PC-3 (cell line): ENCODE measurements around the gene SMYD3. TPM values are rescaled to one million over a fixed set of nuclear protein-coding genes. Genes with fewer than 3 reads are reported as not detected.

ENCODE experiments used
- ATAC-seq: fragments of 200-7000 bp; cut with Tn5 transposase; 2 replicates; pipeline ENCODE4 v1.9.1; 2020; ENCODE audit warnings: mild to moderate bottlenecking, moderate library complexity
- BruUV-seq: library from RNA; stranded (reverse); fragments of 400-500 nt; replicated peaks from 2 replicates; lab custom pipeline; 2021; lab: Mats Ljungman, UMichigan
- CTCF ChIA-PET: fragments of 300-600 bp; sonication (Branson Sonifier 250); formaldehyde crosslinking; loops from one replicate; lab custom pipeline; 2022; ENCODE audit warnings: antibody characterized with exemption; lab: Charles Lee
- POLR2A ChIA-PET: fragments of 300-600 bp; sonication (Branson Sonifier 250); formaldehyde crosslinking; loops from one replicate; lab custom pipeline; 2022; ENCODE audit warnings: antibody characterized with exemption; ENCODE audit not compliant: unreplicated experiment; lab: Charles Lee
- DNase-seq: peaks from one replicate; pipeline ENCODE4 v3.0.0-alpha.2; 2015
- H2AFZ ChIP-seq: fragments of 300-600 bp; sonication (generic); 2 replicates; pipeline ENCODE4 v1.6.0; 2016; ENCODE audit warnings: antibody characterized with exemption, low read length
- H3F3A ChIP-seq: fragments of 300-600 bp; sonication (generic); one replicate; pipeline ENCODE4 v1.6.0; 2017; ENCODE audit warnings: antibody characterized with exemption, low read length, control low read depth, mild to moderate bottlenecking; ENCODE audit not compliant: unreplicated experiment
- H3K27ac ChIP-seq: fragments of 300-600 bp; sonication (generic); 2 replicates; pipeline ENCODE4 v1.5.1; 2016; ENCODE audit warnings: mild to moderate bottlenecking, low read length
- H3K27me3 ChIP-seq: fragments of 300-600 bp; sonication (generic); 2 replicates; pipeline ENCODE4 v1.6.1; 2016; ENCODE audit warnings: low read length, mixed read lengths
- H3K36me3 ChIP-seq: fragments of 300-600 bp; sonication (generic); 2 replicates; pipeline ENCODE4 v1.6.1; 2016; ENCODE audit warnings: low read depth, mixed run types, low read length, mixed read lengths
- H3K4me1 ChIP-seq: fragments of 300-600 bp; sonication (generic); 2 replicates; pipeline ENCODE4 v1.5.1; 2016; ENCODE audit warnings: low read length; ENCODE audit not compliant: insufficient read depth
- H3K4me2 ChIP-seq: fragments of 300-600 bp; sonication (generic); 2 replicates; pipeline ENCODE4 v1.6.0; 2016; ENCODE audit warnings: low read length
- H3K4me3 ChIP-seq: fragments of 300-600 bp; sonication (generic); 2 replicates; pipeline ENCODE4 v1.5.1; 2016; ENCODE audit warnings: mild to moderate bottlenecking, low read length, mixed read lengths
- H3K79me2 ChIP-seq: fragments of 300-600 bp; sonication (generic); 2 replicates; pipeline ENCODE4 v1.6.1; 2017; ENCODE audit warnings: low read length, mixed read lengths
- H3K9ac ChIP-seq: fragments of 300-600 bp; sonication (generic); 2 replicates; pipeline ENCODE4 v1.6.0; 2016; ENCODE audit warnings: mild to moderate bottlenecking, low read length
- H3K9me2 ChIP-seq: fragments of 300-600 bp; sonication (generic); replicated peaks from 2 replicates; pipeline ENCODE4 v1.6.1; 2016; ENCODE audit warnings: mixed run types, low read length, mixed read lengths
- H3K9me3 ChIP-seq: fragments of 300-600 bp; sonication (generic); 2 replicates; pipeline ENCODE4 v1.6.1; 2016; ENCODE audit warnings: low read length, mixed read lengths
- H4K20me1 ChIP-seq: fragments of 300-600 bp; sonication (generic); 2 replicates; pipeline ENCODE4 v1.6.1; 2016; ENCODE audit warnings: low read length, mixed read lengths
- EZH2 ChIP-seq: fragments of 300-600 bp; sonication (generic); IDR thresholded peaks from one replicate; pipeline ENCODE4 v1.6.1; 2017; ENCODE audit warnings: antibody characterized with exemption, mild to moderate bottlenecking, low read length; ENCODE audit not compliant: unreplicated experiment
- EZH2phosphoT487 ChIP-seq: fragments of 300-600 bp; sonication (generic); IDR thresholded peaks from 2 replicates; pipeline ENCODE4 v1.6.1; 2018; ENCODE audit warnings: mild to moderate bottlenecking, antibody characterized with exemption, low read length, borderline replicate concordance
- intact Hi-C: fragments of 100-400 bp; cut with micrococcal nuclease; formaldehyde crosslinking; loops from 2 replicates; pipeline ENCODE4 v1.9.0; 2023
- total RNA-seq: library from RNA; depleted of rRNA; stranded (reverse); fragments of >200 nt; gene quantifications from 2 replicates; pipeline ENCODE4 v1.2.3, GENCODE V29; 2014
- TF ChIP-seq, protein P1 (sequence below): fragments of 300-600 bp; sonication (generic); conservative IDR thresholded peaks from 2 replicates; pipeline ENCODE4 v1.5.1; 2017; ENCODE audit warnings: antibody characterized with exemption, low read depth, mild to moderate bottlenecking, low read length

SMYD3 gene
- total RNA-seq, 1 experiment from 2014 or later: 33.0 TPM

DNA sequence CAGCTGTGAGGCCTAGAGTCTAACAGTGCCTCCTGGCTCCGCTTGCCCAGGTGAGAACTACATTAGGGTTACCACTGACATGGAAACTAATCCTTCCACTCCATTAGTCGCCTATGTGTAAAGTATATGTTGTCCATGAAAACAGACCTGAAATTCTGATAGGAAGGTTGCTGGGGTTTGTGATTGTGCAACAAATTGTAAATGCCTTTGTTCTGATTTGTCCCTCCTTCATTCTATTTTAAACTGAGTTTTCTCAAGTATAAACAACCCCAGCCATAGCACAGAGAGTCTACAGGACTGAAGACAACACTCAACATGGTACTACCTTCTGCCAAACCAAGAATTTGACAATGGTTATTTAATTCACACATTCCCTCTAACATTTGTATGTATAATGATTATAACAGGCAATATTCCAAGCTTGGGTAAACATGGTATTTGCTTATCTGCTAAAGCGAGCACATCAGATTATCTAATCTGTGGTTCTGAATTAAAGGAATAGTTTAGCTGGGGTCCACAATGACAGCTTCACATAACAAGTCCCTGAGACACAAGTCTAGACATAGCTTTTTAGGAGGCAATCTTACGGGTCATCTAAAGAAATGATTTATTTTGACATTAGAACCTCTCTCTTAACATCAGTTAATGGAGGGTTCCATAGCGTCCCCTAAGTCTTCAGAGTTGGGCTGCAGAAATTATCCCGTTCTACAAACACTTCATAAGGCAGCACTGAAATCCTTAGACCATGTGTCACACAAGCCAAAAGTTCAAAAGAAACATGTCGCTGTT, 633.0 kb downstream of the SMYD3 start:
- BruUV-seq: no TSS peak
- Histone ChIP-seq H2AFZ (no peak overlapping the region), H3K9me2 (no peaks in the 10 kb centered on the region), H4K20me1 (no peaks in the 10 kb centered on the region), H3K4me3 (no peak overlapping the region), H3K27me3 (no peaks in the 10 kb centered on the region), H3K9me3 (no peaks in the 10 kb centered on the region), H3K4me1 (no peaks in the 10 kb centered on the region), H3F3A (no peaks in the 10 kb centered on the region), H3K79me2 (no peaks in the 10 kb centered on the region), H3K36me3 (no peaks in the 10 kb centered on the region), H3K4me2 (no peak overlapping the region), H3K9ac (no peak overlapping the region), H3K27ac (no peak overlapping the region)
- DNase-seq: no peak
- ChIA-PET CTCF (no interaction called here), POLR2A (no interaction called here)
- TF ChIP-seq EZH2phosphoT487 (no peak), EZH2 (no peak)
- TF ChIP-seq, protein P1, sequence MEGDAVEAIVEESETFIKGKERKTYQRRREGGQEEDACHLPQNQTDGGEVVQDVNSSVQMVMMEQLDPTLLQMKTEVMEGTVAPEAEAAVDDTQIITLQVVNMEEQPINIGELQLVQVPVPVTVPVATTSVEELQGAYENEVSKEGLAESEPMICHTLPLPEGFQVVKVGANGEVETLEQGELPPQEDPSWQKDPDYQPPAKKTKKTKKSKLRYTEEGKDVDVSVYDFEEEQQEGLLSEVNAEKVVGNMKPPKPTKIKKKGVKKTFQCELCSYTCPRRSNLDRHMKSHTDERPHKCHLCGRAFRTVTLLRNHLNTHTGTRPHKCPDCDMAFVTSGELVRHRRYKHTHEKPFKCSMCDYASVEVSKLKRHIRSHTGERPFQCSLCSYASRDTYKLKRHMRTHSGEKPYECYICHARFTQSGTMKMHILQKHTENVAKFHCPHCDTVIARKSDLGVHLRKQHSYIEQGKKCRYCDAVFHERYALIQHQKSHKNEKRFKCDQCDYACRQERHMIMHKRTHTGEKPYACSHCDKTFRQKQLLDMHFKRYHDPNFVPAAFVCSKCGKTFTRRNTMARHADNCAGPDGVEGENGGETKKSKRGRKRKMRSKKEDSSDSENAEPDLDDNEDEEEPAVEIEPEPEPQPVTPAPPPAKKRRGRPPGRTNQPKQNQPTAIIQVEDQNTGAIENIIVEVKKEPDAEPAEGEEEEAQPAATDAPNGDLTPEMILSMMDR: no peak
- ATAC-seq: no peak
- intact Hi-C loops: no loop called here

DNA sequence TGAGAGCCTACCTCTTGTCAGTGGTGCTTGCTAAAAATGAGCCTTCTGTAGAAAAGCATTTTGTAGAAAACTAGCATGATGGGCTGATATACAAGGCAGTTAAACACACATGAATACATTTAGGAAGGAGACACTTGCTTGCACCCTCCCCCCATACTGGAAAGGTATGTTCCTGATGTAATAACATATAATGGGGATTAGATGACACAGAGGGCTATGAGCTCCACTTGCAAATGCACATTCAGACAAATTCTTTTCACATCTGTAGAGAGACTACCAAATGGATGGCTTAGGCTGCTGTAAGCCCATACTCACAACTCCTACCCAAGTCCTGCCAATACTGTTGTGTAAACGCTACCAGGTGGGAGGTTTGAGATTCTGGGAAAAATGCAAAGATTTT, 634.0 kb downstream of the SMYD3 start:
- no TSS peak for BruUV-seq

DNA sequence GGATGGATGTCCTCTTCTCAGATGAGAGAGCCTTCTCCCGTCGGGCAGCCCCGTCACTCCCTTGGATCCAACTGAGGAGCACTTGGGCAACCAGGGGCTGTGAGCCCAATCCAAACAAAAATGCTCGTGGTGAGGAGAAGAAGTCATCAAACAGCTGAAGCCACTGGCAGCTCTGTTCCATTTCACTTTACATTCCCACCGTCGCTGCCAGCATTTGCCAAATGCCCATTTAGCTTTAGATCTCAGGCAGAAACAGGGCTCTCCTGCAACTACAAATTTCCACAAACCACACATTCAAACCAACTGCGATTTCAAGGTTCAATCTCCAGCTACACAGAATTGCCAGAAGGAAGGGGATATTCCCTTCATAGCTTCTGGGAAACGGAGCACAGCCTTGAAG, 634.6 kb downstream of the SMYD3 start:
- Histone ChIP-seq H3K9ac (no peak overlapping the region), H3K9me2 (no peaks in the 10 kb centered on the region), H3K4me2 (no peak overlapping the region), H3K4me1 (no peaks in the 10 kb centered on the region), H3K79me2 (no peaks in the 10 kb centered on the region), H3K9me3 (no peaks in the 10 kb centered on the region), H3K27ac (no peak overlapping the region), H2AFZ (no peak overlapping the region), H3K36me3 (no peaks in the 10 kb centered on the region), H3K4me3 (no peak overlapping the region), H4K20me1 (no peaks in the 10 kb centered on the region), H3F3A (no peaks in the 10 kb centered on the region), H3K27me3 (no peaks in the 10 kb centered on the region)
- ATAC-seq (no peak), DNase-seq (no peak)
- TF ChIP-seq EZH2 (no peak), EZH2phosphoT487 (no peak)
- TF ChIP-seq, protein P1: no peak
- CTCF ChIA-PET: no interaction called here
- no TSS peak for BruUV-seq
- POLR2A ChIA-PET: no interaction called here
- intact Hi-C loops: no loop called here

More for the DNA sequence above, 634.0 kb downstream of the SMYD3 start:
- intact Hi-C loops: no loop called here
- POLR2A ChIA-PET: no interaction called here
- Histone ChIP-seq H3K36me3 (no peaks in the 10 kb centered on the region), H3K9me3 (no peaks in the 10 kb centered on the region), H3K4me1 (no peaks in the 10 kb centered on the region), H3K9ac (no peak overlapping the region), H3K79me2 (no peaks in the 10 kb centered on the region), H3K27ac (no peak overlapping the region), H3K9me2 (no peaks in the 10 kb centered on the region), H3K4me3 (no peak overlapping the region), H3K27me3 (no peaks in the 10 kb centered on the region), H3K4me2 (no peak overlapping the region), H2AFZ (no peak overlapping the region), H4K20me1 (no peaks in the 10 kb centered on the region), H3F3A (no peaks in the 10 kb centered on the region)
- DNase-seq (no peak), ATAC-seq (no peak)
- TF ChIP-seq EZH2phosphoT487 (no peak), EZH2 (no peak)
- TF ChIP-seq, protein P1: no peak
- CTCF ChIA-PET: no interaction called here
